Epidermal melanocyte (primary cell): ENCODE data around the gene RAX.

Experiments used
- DNase-seq: peaks from one replicate; pipeline ENCODE4 v3.0.0; 2011; ENCODE audit warnings: low spot score; ENCODE audit not compliant: insufficient read length

RAX gene

DNA sequence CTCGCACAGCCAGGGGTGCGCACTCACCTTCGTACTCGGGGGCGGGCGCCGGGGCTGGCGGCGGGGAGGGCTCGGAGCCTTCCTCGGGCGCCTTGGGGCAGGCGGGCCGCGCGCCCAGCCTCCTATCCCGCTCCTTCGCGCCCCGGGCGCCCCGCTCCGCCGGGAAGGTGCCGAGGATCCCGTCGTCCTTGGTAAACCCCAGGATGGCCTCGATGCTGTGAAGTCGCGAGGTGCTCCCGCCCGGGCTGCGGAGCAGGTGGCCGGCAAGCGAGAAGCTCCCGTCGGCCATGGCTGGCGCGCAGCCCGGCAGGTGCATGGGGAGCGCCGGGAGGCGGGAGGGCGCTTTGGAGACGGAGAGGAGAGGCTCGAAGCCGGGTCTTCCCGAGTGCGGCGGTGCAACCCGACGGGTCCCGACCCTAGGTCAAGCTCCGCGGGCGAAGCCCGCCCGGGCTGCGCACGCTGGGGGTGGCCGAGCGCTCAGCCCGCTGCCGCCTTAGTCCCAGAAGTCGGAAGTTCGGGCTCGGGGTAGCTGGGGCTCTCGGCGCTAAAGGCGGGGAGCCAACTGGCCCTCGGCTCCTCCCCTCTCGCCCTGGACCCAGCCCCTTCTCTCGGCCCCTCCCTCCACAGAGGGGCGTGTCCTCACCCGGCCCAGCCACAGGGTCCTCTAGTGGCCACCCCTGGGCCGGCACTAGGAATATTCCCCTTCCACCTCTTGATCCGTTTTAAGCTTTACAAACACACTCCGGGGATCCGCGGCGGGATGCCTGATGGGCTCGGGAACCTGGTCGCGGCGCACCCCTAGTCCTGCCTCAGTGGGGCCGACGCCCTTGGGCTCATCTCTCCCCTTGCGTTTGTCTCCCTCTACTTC is at the start of gene RAX:
RAX (minus strand) TSS at position 564 of the 868 bp plus-strand sequence; CDS start at position 316, 248 bp downstream.
- no peak for DNase-seq

DNA sequence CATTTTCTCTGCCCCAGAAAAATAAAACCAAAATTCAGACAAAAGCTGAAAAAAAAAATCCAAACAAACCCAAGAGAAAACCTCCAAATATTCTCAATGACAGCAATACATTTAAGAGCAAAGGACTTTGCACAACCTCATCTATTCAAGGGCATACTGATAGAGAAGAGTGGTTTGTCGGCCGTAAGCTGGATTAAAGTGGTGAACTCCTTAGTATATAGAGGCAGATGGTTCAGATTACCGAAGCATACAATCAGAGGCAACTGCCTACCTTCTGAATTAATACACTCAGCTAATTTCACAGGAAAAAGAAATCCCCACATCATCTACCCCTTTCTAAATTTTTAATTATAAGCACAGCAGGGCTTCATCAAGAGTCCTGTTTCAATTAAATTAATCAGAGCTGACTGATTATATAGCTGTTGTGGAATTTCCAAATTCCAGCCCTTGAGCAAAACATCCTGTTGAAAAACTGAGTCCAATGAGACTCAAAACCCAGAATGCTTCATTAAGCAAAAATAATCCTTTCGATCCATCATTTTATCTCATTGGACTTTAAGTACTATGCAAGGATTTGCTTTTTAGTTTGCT is 45.3 kb upstream of the RAX start, which contains the start of gene CPLX4:
CPLX4 (minus strand) TSS at position 190 of the 591 bp plus-strand sequence; CDS start at position 3, 187 bp downstream.
- no peak for DNase-seq

DNA sequence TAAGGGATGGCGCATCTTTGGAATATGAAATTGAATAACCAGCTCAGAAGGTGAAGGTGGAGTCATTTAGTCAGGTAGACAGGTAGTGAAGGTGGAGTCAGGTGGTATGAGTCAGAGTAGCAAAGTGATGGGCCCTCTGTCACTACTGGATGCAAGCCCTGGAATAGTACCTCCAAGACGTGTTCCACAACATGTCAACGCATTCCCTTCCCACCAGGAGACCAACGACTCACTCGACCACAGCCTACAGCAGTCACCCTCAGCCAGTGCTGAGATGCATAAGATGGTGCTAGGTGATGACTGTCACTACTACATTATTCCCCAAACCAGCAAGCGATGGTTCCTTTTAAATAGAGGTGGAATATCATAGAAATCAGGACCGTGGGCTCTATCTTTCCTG is 38.4 kb upstream of the RAX start:
- DNase-seq, result no peak

DNA sequence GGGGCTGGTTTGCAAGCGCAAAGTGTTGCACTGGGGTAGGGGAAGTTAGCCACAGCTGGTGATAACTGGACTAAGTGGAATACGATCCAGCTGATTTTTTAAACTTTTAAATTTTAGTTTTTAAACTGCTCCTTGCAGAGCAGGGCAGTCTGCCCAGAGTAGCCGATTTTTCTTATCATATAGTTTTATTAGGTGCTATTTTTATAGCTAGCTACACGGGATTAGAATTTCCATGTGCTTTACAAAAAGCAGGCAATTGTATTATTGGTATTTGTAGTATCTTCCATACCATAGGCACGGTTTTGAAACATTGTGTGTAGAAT is 35.6 kb upstream of the RAX start:
- no peak for DNase-seq

DNA sequence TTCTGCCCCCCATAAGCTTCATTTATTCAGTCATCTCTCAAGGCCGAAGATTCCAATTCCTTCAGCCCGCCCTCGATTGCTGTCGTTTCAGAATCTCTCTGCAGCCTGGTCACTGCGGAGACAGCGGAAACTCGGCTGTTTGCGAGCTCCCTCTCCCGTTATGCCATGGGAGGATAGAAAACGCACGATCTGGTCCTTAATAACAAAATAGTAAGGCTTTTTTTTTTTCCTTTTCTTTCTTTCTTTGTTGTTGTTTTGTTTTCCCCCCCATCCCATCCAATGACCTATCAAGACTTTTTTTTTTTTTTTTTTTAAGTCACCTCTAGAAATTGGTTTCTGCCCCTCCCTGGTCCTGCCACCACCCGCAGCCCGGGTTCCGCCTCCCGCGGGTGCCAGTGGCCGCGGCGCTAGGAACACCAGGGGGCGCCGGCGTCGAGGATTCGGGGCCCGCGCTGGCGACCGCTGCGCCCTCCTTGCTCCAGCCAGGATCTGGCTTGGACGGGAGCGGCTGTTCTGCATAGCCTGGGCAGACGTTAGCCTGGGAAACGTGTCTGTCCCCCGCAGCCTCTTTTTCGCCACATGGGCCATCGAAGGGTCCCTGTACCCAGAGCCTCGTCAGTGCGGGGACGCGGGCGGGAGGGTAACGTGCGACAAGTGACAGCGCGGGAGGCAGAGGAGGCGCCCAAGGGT is 35.1 kb upstream of the RAX start:
- DNase-seq, result peak; percentile 57

DNA sequence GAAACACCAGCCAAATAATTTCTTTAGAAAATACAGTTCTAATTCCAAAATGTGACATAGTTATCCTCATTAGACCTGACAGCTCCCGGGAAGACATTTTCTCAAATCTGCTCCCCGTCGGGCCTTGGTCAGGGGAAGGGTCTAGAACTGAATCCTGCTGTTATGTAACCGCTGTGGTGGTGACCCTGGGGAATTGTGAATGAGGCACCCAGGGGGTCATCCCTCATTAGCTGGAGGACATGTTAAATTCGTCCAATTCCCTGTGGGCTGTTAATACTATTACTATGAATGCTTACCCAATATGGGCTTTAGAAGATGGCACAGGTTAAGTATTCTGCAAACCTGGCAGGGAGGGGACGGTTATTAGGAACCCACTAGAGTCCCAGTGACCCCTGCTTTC is 33.4 kb upstream of the RAX start:
- DNase-seq, result no peak

DNA sequence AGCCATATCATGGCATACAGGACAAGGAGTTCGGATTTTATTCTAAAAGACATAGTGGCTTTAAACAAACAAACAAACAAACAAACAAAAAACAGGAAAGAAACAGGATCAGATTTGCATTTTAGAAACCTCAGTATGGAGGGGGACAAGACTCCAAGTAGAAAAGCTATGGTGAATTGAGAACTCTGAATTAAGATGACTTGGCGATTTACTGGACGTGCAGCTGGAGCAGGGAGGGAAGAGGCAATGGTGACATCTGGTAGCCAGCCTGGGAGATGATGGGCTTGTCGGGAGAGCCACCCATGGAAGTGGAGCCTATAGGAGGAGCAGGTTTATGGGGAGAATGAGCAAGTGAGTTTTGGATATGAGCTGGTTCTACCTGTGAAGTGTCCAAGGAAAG is 32.0 kb upstream of the RAX start:
- no peak for DNase-seq

DNA sequence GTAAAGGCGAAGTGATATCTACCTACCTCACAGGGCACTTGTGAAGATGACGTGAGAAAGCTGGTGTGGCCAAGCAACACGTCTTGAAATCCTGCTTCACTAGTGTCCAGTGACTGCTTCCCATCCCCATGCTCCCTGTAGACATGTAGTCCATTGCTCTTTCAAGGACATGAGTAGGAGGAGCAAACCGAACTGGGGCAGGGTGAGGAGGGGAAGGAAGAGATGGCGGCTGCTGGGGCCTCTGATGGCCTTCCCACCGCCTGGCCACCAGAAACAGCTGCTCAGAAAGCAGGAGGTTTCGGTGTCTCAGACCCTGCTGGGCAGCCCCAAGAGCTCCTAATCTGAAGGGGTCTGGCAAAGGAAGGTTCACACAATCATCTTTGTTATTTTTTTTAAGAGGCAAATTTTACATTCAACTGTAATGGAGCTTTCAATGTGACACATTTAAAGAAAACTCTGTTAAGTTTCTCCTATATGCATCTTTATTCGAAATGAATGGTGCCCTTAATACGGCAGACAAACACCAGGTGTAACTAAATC is 30.5 kb upstream of the RAX start:
- no peak for DNase-seq

DNA sequence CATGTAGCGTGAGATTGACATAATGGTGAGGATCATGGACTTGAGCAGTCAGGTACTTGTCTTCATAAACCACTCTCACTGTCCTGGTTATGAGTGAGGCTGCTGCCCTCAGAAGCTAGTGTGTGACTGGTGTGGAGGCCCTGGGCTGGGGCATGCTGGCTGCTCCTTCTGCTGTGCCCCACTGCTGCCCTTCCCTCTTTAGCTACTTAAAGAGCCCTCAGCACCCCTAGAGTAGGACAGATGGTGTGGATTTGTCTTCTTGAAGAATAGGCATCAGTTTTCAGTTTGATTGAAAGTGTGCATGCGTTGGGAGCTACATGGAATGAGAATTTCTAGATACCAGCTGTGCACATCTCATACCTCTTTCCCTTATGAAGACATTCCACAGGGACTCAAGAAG is 29.8 kb upstream of the RAX start:
- no peak for DNase-seq

DNA sequence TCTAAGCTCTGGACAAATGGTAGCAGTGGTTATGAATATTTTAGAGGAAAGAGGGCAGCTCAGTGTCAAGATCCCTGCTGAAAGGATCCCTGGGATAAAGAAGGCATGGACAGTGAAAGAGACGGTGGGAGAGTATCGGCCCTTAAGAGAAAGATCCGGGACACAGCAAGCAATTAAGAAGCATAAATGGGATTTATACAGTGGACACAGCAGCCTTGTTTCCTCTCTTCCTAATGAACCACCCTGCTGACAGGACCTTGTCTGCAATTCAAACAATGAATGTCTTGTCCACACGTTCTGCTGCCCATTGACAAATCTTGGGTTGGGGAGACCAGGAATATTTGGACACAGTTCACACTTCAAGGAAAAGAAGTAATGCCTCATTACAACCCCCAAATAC is 28.7 kb upstream of the RAX start:
- no peak for DNase-seq

DNA sequence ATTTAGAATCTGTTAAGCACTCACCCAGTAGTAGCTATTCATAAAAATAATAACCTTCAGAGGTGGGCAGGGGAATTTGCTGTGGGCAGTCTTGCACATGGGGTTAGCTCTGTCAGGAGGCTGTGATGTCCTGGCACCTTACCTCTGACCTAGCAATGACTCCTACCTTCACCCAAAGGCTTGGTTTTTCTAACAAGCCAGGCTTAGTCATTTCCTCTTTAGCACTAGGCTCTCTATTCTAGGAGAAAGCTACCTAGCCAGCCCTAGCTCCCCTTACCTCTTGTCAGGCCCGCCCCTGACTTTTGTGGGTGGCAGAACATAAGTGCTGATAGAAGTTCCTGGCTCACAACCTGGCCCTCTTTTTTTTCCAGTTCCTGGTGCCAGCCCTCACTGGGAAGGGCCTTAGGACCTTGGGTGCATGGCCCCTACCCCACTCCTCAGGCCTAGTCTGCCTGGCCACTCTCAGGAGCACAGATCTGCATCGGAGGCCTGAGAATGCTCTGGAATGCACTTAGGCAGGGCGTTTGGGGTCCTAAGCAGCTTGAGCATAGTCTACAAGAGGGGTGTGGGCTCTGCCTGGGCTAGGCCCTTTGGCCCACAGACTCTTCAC is 27.5 kb upstream of the RAX start:
- DNase-seq, result no peak

DNA sequence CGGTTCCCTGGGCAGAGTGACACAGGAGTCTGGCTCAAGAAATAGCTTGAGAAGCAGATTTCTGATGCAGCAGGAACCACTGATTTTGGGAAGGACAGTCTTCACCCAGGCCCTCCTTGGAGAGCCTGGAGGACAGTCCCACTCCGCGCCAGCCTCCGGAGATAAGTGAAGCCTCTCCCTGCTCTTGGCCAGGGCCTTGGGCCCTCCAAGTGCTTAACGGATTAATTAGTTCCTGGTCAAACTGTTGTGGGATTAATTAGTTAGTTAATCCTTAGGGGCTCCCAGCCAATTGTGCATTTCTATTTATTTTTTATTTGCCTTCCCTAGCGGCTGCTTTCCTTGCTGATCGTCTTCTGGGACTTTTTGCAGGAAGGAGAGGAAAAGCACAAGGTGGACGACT is 25.6 kb upstream of the RAX start:
- no peak for DNase-seq

DNA sequence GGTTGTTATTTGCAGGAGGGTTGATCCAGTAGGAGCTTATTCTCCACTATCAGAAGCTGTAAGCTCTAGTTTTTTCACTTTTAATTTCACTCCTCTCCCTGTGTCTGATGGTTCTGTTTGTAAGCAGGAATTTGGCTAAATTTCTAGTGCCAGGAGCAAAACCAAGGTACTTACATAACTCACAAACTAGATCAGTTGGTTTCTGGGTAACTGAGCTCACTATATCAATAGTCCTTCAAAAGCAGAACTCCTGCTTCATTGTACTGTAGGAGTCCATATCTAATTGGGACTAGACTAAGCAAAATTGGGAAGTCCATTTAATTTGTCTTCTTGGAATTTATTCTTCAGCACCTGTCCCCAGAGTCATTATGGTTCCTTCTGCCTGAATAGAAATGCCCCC is 20.1 kb upstream of the RAX start:
- no peak for DNase-seq

DNA sequence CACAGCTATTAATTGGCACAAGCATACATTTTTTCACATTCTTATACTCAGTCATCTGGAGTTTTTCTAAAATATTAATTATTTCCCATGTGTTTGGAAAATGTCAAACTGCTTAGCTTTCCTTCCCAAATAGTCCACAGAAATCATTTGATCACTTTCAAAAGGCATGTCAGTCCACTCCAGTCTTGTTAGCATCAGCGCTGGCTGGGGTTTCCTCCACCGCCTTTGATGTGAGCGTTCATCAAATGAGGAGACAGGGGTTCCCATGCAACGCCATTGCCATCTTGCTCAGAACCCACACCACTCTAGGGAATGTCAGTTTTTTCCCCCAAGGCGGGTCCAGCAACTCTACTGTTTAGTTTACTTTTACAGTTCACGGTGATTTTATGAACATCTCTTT is 13.1 kb upstream of the RAX start:
- no peak for DNase-seq

DNA sequence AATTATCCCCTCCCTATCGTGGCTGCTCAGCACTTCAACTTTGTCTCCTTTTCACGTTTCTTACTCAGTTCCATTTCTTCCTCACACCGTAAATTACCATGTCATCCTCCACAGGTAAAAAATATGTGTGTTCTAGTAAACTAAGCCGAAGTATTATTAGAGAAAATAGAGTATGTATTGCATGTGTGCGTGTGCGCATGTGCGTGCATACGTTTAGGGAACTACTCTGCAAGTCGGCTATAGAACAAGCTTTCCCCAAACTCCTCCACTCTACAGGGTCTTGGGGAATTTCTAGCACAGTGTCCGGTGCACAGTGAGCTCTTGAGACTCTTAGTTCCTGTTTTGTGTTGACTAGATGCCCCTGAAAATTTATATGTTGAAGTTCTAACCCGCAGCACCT is 9.1 kb upstream of the RAX start:
- DNase-seq, result no peak

DNA sequence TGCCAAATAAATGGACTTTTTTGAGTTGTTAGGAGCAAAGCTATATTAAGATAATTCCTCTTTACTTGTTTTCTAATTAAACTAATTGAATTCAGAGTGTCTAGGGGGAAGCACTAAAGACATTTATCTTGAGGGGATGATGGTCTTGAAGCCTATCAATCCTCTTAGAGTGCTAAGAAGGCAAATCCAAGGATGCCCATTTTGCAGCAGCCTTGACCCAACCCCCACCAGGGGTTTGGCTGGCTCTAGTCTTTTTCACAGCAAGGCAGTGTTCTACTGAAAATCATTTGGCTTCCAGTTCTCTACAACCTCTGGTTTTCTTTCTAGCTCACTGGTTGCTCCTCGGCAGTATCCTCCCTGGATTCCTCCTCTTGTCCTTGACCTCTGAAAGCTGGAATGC is 6.5 kb upstream of the RAX start:
- DNase-seq, result no peak

DNA sequence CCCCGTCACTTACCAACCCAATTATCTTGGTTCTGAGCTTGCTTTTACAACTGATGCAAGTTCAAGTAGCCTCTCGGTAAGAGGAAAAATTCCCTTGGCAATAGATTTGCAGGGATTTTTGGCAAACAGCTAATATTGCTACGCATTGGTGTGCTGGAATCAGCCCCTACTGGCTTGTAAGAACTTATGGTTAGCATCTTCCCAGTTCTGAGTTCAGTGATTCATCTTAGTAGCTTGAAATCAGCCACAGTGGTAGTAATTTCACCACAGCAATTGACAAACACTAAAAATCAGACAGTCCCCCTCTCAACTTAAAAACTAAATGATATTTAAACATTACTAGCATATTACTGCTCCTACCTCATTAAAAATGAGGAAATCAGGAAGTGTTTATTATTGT is 5.9 kb upstream of the RAX start:
- DNase-seq, result no peak

DNA sequence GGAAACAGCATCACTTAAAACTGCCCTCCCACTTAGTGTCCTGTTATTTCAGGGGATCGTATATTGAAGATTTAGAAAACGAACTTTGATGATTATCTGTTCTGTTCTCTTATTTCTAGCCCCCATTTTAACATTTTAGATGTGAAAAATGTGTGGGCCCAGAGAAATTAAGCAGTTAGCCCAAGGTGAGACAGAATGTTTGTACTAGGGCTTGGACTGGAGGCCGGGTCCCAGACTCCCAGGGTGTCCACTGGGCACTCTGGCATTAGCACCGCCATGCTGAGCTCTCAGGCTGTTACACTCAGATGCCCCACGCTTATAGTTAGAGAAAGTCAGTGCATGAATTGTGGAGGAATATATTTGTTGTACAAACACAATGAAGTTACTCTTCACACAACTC is 5.5 kb upstream of the RAX start:
- no peak for DNase-seq

DNA sequence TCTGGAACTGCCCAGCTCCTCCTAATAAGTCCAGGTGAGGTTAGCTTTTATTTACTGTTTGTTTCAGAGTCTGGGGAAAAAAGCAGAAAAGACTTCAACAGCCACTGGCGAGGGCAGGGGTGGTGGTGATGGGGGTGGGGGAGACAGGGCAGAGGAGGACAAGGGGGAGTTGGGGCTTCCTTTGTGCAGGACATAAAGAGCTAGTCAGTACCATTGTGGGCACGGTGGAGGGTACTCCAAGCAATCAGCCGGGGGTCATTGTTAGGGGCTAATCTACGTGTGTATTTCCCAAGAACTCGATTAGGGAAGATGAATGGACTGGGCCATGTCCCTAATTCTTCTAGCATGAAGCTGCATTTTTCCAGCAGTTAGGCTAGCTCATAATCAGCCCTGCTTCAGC is 2.8 kb upstream of the RAX start:
- no peak for DNase-seq

DNA sequence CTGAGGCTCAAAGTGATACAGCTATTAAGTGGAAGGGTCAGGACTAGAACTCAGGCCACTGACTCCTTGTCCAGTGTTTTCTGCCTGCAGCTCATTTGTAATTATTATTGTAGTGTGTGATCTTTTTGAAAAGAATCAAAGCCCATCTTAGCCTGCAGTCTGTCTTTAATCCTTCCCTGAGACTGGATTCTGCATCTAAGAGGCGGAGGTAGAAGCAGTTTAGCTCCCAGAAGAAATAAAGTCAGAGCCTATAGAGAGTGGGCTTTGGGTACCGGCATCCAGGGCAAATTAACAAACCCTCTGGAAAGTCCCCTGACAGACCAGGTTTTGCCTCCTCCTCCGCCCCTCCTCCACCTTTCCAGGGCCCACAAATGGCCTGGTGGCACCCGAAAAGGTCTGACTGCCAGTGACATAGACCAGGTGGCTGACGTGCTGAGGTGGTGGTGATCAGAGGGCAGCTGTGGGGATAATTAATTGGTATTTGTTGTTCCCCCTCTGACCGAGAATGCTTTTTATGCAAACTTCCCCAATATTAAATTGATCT is 2.2 kb upstream of the RAX start:
- DNase-seq, result no peak

DNA sequence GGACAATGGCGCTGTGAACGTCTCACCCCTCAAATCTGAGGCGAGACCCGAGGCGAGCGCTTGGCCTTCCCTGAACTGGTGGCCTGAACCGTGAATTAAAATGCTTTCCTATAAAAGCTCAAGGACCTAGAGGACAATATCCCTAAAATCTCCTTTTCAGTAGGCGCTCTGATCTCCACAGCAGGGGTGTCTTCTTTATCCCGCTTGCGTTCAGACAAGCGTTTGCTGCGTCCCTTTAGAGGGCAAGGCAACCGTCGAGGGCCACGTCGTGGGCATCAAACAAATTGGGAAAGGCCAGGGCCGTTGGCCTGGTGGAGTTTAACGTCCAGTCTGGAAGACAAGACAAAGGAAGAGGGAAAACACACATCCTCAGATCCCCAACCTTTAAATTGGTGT is 1.3 kb upstream of the RAX start:
- no peak for DNase-seq
